GM23248 (cell line): ENCODE data around the gene CADM4.

Experiments
- EZH2 ChIP-seq: fragments of 200-600 bp; sonication (generic); IDR thresholded peaks from 2 replicates; pipeline ENCODE4 v1.6.1; 2018; ENCODE audit warnings: antibody characterized with exemption, mild to moderate bottlenecking; ENCODE audit not compliant: insufficient read depth, poor library complexity, severe bottlenecking
- EZH2phosphoT487 ChIP-seq: fragments of 200-600 bp; sonication (generic); IDR thresholded peaks from 2 replicates; pipeline ENCODE4 v1.6.1; 2018; ENCODE audit warnings: antibody characterized with exemption, moderate library complexity, mild to moderate bottlenecking, low read depth; ENCODE audit not compliant: insufficient read depth

DNA sequence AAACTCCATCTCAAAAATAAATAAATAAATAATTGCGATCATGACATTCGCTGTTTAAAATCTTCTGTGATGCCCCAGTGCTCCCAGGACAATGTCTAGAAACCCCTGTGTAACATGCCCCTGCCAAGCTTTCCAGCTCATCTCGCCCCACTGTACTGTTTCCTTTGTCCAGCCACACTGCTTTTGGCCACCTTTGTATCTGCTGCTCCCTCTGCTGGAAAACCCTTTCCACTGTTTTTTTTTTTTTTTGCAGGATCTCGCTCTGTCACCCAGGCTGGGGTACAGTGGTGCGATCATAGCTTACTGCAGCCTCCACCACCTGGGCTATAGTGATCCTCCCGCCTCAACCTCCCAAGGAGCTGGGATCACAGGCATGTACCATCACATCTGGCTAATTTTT lies 22.8 kb upstream of the CADM4 start:
- TF ChIP-seq EZH2phosphoT487 (no peak), EZH2 (no peak)
